H1 (cell line): ENCODE results near the gene DHRS2. TPM values are rescaled to one million over a fixed set of nuclear protein-coding genes. Genes with fewer than 3 reads are reported as not detected.

Source experiments
- CTCF ChIA-PET: fragments of 300-600 bp; sonication (Branson Sonifier 250); formaldehyde crosslinking; loops from one replicate; lab custom pipeline; 2021; ENCODE audit not compliant: partially characterized antibody; lab: Charles Lee
- POLR2A ChIA-PET: fragments of 300-600 bp; sonication (Branson Sonifier 250); formaldehyde crosslinking; loops from one replicate; lab custom pipeline; 2021; ENCODE audit warnings: inconsistent platforms; ENCODE audit not compliant: partially characterized antibody; lab: Charles Lee
- DNase-seq, 2 experiments: peaks; one replicate each; pipeline versions ENCODE4 v3.0.0 to v3.0.0-alpha.2; 2010 to 2022; ENCODE audit warnings: low spot score in 2 of 2, low read depth in 1 of 2, mixed read lengths in 1 of 2
- FAIRE-seq: peaks from 2 replicates; lab custom pipeline; 2011; peaks lifted over from hg19 to GRCh38; lab: Jason Lieb, UNC
- H2AFZ ChIP-seq: 2 replicates; pipeline ENCODE4 v1.8.1; 2012; ENCODE audit warnings: low read length, inconsistent platforms
- H2AK5ac ChIP-seq: 2 replicates; pipeline ENCODE4 v1.6.1; 2013; ENCODE audit warnings: low read depth, low read length
- H2BK120ac ChIP-seq: replicated peaks from 2 replicates; pipeline ENCODE3; 2013; ENCODE audit warnings: low read depth, low read length, inconsistent platforms
- H2BK12ac ChIP-seq: 2 replicates; pipeline ENCODE4 v1.6.1; 2013; ENCODE audit warnings: low read depth, low read length
- H2BK15ac ChIP-seq: 2 replicates; pipeline ENCODE4 v1.6.1; 2013; ENCODE audit warnings: low read length
- H2BK20ac ChIP-seq: 2 replicates; pipeline ENCODE4 v1.6.1; 2013; ENCODE audit warnings: low read length
- H2BK5ac ChIP-seq: 2 replicates; pipeline ENCODE4 v1.6.1; 2013; ENCODE audit warnings: low read depth, low read length
- H3K14ac ChIP-seq: 2 replicates; pipeline ENCODE4 v1.6.1; 2013; ENCODE audit warnings: inconsistent platforms; ENCODE audit not compliant: insufficient read length
- H3K18ac ChIP-seq: 2 replicates; pipeline ENCODE4 v1.6.1; 2013; ENCODE audit warnings: low read length; ENCODE audit errors: extremely low read depth
- H3K23ac ChIP-seq: 2 replicates; pipeline ENCODE4 v1.6.1; 2013; ENCODE audit warnings: inconsistent platforms; ENCODE audit not compliant: insufficient read length
- H3K23me2 ChIP-seq: 2 replicates; pipeline ENCODE4 v1.6.1; 2013; ENCODE audit warnings: low read depth, low read length
- H3K27ac ChIP-seq: 2 replicates; pipeline ENCODE4 v1.6.1; 2011; ENCODE audit warnings: low read depth, low read length, inconsistent platforms
- H3K27me3 ChIP-seq, 4 experiments: replicated peaks in 1 of 4; 1 replicate in 1 of 4; 2 replicates in 3 of 4; pipeline versions ENCODE4 v1.6.1 to v1.8.1; 2011 to 2013; ENCODE audit warnings: low read length in 3 of 4, mild to moderate bottlenecking in 3 of 4, inconsistent platforms in 2 of 4, mixed read lengths in 2 of 4, moderate library complexity in 1 of 4; ENCODE audit not compliant: control insufficient read depth in 3 of 4, insufficient read depth in 3 of 4; ENCODE audit errors: extremely low read depth in 1 of 4
- H3K36me3 ChIP-seq, 4 experiments: 2 replicates each; pipeline versions ENCODE4 v1.6.1 to v1.8.1; 2011 to 2013; ENCODE audit warnings: mild to moderate bottlenecking in 4 of 4, low read length in 3 of 4, moderate library complexity in 2 of 4, control low read depth in 1 of 4, inconsistent platforms in 1 of 4; ENCODE audit not compliant: insufficient read depth in 4 of 4, control insufficient read depth in 2 of 4
- H3K4ac ChIP-seq: replicated peaks from 2 replicates; pipeline ENCODE3; 2013; ENCODE audit warnings: low read length, low read depth, mixed read lengths, inconsistent platforms; ENCODE audit not compliant: insufficient read length
- H3K4me1 ChIP-seq, 4 experiments: replicated peaks in 1 of 4; 1 replicate in 1 of 4; 2 replicates in 3 of 4; pipeline versions ENCODE4 v1.6.1 to v1.8.1; 2011 to 2013; ENCODE audit warnings: low read length in 3 of 4, inconsistent platforms in 2 of 4, mixed read lengths in 1 of 4; ENCODE audit not compliant: insufficient read depth in 4 of 4, control insufficient read depth in 3 of 4
- H3K4me2 ChIP-seq, 2 experiments: 2 replicates each; pipeline versions ENCODE4 v1.6.1 to v1.8.1; 2011 to 2013; ENCODE audit warnings: low read depth in 2 of 2, low read length in 2 of 2, control low read depth in 1 of 2, inconsistent platforms in 1 of 2, mild to moderate bottlenecking in 1 of 2; ENCODE audit not compliant: insufficient read depth in 1 of 2
- H3K4me3 ChIP-seq, 4 experiments: fragments of 200-600, 300-600 bp in 1 of 4; sonication (generic), shearing (Covaris generic), sonication (Bioruptor Twin) in 1 of 4; 2 replicates each; pipeline versions ENCODE4 v1.5.1 to v1.8.1; 2011 to 2016; ENCODE audit warnings: low read length in 4 of 4, low read depth in 3 of 4, control low read depth in 2 of 4, inconsistent platforms in 2 of 4, mild to moderate bottlenecking in 2 of 4, mixed read lengths in 1 of 4, moderate library complexity in 1 of 4; ENCODE audit not compliant: insufficient read depth in 2 of 4; ENCODE audit errors: extremely low read depth in 1 of 4
- H3K56ac ChIP-seq: replicated peaks from 2 replicates; pipeline ENCODE3; 2013; ENCODE audit warnings: low read depth, mild to moderate bottlenecking, mixed read lengths, low read length, inconsistent platforms; ENCODE audit not compliant: insufficient read length
- H3K79me1 ChIP-seq: 2 replicates; pipeline ENCODE4 v1.6.1; 2013; ENCODE audit warnings: low read depth, low read length, control low read depth
- H3K79me2 ChIP-seq, 2 experiments: 2 replicates each; pipeline versions ENCODE4 v1.6.1 to v1.8.1; 2012 to 2013; ENCODE audit warnings: low read length in 2 of 2, mild to moderate bottlenecking in 2 of 2, inconsistent platforms in 1 of 2; ENCODE audit not compliant: insufficient read depth in 2 of 2, control insufficient read depth in 1 of 2
- H3K9ac ChIP-seq, 4 experiments: replicated peaks in 1 of 4; 1 replicate in 1 of 4; 2 replicates in 3 of 4; pipeline versions ENCODE4 v1.6.1 to v1.8.1; 2011 to 2013; ENCODE audit warnings: low read depth in 3 of 4, low read length in 3 of 4, control low read depth in 2 of 4, mild to moderate bottlenecking in 2 of 4, moderate library complexity in 2 of 4, inconsistent platforms in 1 of 4; ENCODE audit errors: extremely low read depth in 1 of 4
- H3K9me3 ChIP-seq, 2 experiments: 2 replicates each; pipeline versions ENCODE4 v1.6.1 to v1.8.1; 2012 to 2013; ENCODE audit warnings: mild to moderate bottlenecking in 2 of 2, moderate library complexity in 2 of 2, control low read depth in 1 of 2, inconsistent platforms in 1 of 2, low read depth in 1 of 2, low read length in 1 of 2, mixed read lengths in 1 of 2; ENCODE audit not compliant: insufficient read depth in 2 of 2
- H4K20me1 ChIP-seq, 2 experiments: replicated peaks in 1 of 2; 2 replicates each; pipeline versions ENCODE3 to v1.8.1; 2011 to 2013; ENCODE audit warnings: inconsistent platforms in 2 of 2, low read length in 2 of 2, mild to moderate bottlenecking in 1 of 2; ENCODE audit not compliant: insufficient read depth in 2 of 2, control insufficient read depth in 1 of 2
- H4K5ac ChIP-seq: 2 replicates; pipeline ENCODE4 v1.6.1; 2013; ENCODE audit warnings: low read length, low read depth, mixed read lengths, inconsistent platforms; ENCODE audit not compliant: insufficient read length
- H4K8ac ChIP-seq: 2 replicates; pipeline ENCODE4 v1.8.0; 2013; ENCODE audit warnings: mild to moderate bottlenecking, moderate library complexity, low read length, inconsistent platforms; ENCODE audit not compliant: insufficient read depth; ENCODE audit errors: extremely low read depth
- H4K91ac ChIP-seq: replicated peaks from 2 replicates; pipeline ENCODE3; 2013; ENCODE audit warnings: low read length, mixed read lengths, inconsistent platforms; ENCODE audit not compliant: insufficient read length
- CHD2 ChIP-seq: IDR thresholded peaks from 2 replicates; pipeline ENCODE4 v1.6.1; 2012; ENCODE audit warnings: low read length, improper control_type of control experiment
- EGR1 ChIP-seq: IDR thresholded peaks from 2 replicates; pipeline ENCODE4 v1.6.1; 2011; ENCODE audit warnings: low read depth, low read length, borderline replicate concordance
- EP300 ChIP-seq, 2 experiments: IDR thresholded peaks; 1 replicate in 1 of 2; 2 replicates in 1 of 2; pipeline ENCODE4 v1.6.1; 2011 to 2012; ENCODE audit warnings: low read depth in 2 of 2, low read length in 2 of 2, mild to moderate bottlenecking in 2 of 2, borderline replicate concordance in 1 of 2, inconsistent platforms in 1 of 2, moderate library complexity in 1 of 2
- HDAC2 ChIP-seq, 2 experiments: fragments of 300-600 bp in 1 of 2; sonication (generic) in 1 of 2; IDR thresholded peaks; 2 replicates each; pipeline ENCODE4 v1.6.1; 2011 to 2012; ENCODE audit warnings: low read depth in 2 of 2, low read length in 2 of 2, mild to moderate bottlenecking in 2 of 2, moderate library complexity in 2 of 2, borderline replicate concordance in 1 of 2, inconsistent platforms in 1 of 2
- PHF8 ChIP-seq: fragments of 200-600 bp; sonication (generic); conservative IDR thresholded peaks from 2 replicates; pipeline ENCODE4 v1.7.1; 2012; ENCODE audit warnings: low read depth, mild to moderate bottlenecking, inconsistent platforms, low read length, moderate library complexity
- TCF12 ChIP-seq: IDR thresholded peaks from 2 replicates; pipeline ENCODE4 v1.6.1; 2011; ENCODE audit warnings: low read depth, mild to moderate bottlenecking, low read length
- YY1 ChIP-seq: IDR thresholded peaks from 2 replicates; pipeline ENCODE4 v1.6.1; 2011; ENCODE audit warnings: low read depth, mild to moderate bottlenecking, low read length
- WGBS, 2 experiments: shearing (Covaris generic) in 1 of 2; methylation state at CpG; one replicate each; pipeline versions ENCODE4 v1.1.6 to v1.1.7; 2013 to 2015; ENCODE audit warnings: low lambda C conversion rate in 2 of 2, mixed read lengths in 2 of 2, inconsistent platforms in 1 of 2, low coverage in 1 of 2, missing lambda C conversion rate in 1 of 2; ENCODE audit not compliant: insufficient replicate concordance in 2 of 2, insufficient coverage in 1 of 2, insufficient read length in 1 of 2; ENCODE audit errors: extremely low coverage in 1 of 2, missing lambda C conversion rate in 1 of 2; 5-methylcytosine and 5-hydroxymethylcytosine counted together
- polyA plus RNA-seq, 7 experiments: library from polyadenylated mRNA; depleted of rRNA in 3 of 7; stranded (reverse) in 5 of 7; unstranded in 2 of 7; fragments of >200 nt in 5 of 7; fragments of 200-250 nt in 2 of 7; gene quantifications; 1 replicate in 5 of 7; 2 replicates in 1 of 7; 4 replicates in 1 of 7; pipeline versions ENCODE4 v1.2.1 to v1.2.3, GENCODE V29; 2011 to 2013; ENCODE audit warnings: missing spikeins in 2 of 7, mixed read lengths in 2 of 7
- total RNA-seq: library from RNA; stranded (reverse); fragmentation: NEBNext Ultra II Directional; extraction: Animal tissue kit (Norgen Biotek cat#: 25700); gene quantifications from 2 replicates; pipeline ENCODE4 v1.2.1, GENCODE V29; 2021
- TF ChIP-seq, protein P1 (sequence below): IDR thresholded peaks from 2 replicates; pipeline ENCODE4 v1.6.1; 2012; ENCODE audit warnings: inconsistent platforms

Gene DHRS2
- total and polyA plus RNA-seq, 2 of the 8 experiments (the other 6 are each of a cell fraction or from before 2014, with no cell fraction given): 1.1 to 3.5 TPM

DNA sequence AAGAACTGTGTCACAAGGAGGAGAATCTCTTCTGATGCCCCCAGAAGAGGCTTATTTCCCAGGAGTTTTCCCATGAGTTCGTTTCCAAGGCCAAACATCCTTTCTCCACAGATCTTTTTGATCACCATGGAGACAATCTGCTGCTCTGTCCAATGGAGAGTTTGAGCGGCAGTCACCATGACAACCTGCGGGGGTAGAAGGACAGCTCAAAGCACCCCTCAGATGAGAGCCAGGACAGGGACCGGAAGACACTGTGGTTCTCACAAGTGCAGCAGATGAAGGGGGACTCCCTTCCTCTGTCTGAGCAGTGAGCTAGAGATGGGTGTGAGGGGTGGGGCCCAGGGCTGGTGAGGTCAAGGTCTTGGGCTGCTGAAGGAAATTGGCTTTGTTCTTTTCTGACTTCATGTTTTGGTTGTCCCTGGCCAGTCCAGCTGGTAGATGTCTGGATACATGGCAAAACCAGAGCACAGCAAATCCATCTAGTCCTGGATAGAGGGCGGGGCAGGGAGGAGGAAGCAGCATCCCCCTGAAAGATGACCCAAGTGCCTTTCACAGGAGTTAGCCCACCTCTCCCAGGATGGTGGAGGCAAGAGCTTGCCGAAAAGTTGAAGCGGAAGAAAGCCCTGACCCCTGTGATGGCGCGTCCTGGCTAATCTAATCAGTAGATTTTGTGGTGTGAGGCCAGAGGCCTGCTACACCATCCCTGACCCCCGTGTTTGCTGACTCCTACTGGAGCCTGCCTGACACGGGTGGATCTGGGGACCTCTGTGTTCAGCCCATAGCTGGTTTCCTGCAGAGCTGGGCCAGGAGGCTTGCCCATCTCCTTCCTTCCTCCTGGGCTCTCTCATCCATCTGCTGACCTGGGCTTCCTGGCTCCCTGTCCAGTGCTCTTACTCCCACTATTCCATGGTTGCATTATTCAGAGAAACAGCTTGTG is 24.4 kb downstream of the DHRS2 start:
- CTCF ChIA-PET: interaction anchor here (0.9 to 6.2 kb wide), 2 partner anchors 28 to 33 kb away, joined by 4 to 49 read pairs; no protein-coding TSS in a partner anchor
- no peak overlapping the region for H3K4me2 ChIP-seq
- TF ChIP-seq EP300 (IDR thresholded peaks at IDR 0.05; ENCODE audit: borderline replicate concordance in 1 of 2, low read depth in 2 of 2, low read length in 2 of 2) (no peak), CHD2 (no peak), EGR1 (no peak), HDAC2 (IDR thresholded peaks at IDR 0.05; ENCODE audit: borderline replicate concordance in 1 of 2, low read depth in 2 of 2, low read length in 2 of 2) (no peak), YY1 (no peak), PHF8 (no peak), TCF12 (no peak)
- TF ChIP-seq, protein P1, sequence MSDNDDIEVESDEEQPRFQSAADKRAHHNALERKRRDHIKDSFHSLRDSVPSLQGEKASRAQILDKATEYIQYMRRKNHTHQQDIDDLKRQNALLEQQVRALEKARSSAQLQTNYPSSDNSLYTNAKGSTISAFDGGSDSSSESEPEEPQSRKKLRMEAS: no peak

More for the DNA sequence above, 24.4 kb downstream of the DHRS2 start:
- no peak overlapping the region for H3K18ac ChIP-seq
- H3K56ac ChIP-seq: no peak overlapping the region
- no peak overlapping the region for H2BK20ac ChIP-seq
- no peak overlapping the region for H2AK5ac ChIP-seq
- H3K36me3 ChIP-seq: no peaks in the 10 kb centered on the region
- no peak overlapping the region for H3K27ac ChIP-seq
- no peaks in the 10 kb centered on the region for H3K27me3 ChIP-seq
- H4K20me1 ChIP-seq: no peaks in the 10 kb centered on the region
- no peak overlapping the region for H4K8ac ChIP-seq
- H2AFZ ChIP-seq: no peak overlapping the region
- no peak overlapping the region for H4K5ac ChIP-seq
- DNase-seq (no peak), FAIRE-seq (no peak)
- no peak overlapping the region for H3K4me3 ChIP-seq
- WGBS, 2 experiments: 90% methylated on average over 10 of the region's 11 CpGs; no CpG with 5 or more reads in 1 of the 2 experiments
- POLR2A ChIA-PET: no interaction called here
- no peaks in the 10 kb centered on the region for H3K79me2 ChIP-seq
- no peaks in the 10 kb centered on the region for H3K4me1 ChIP-seq
- H3K14ac ChIP-seq: no peak overlapping the region
- H3K9me3 ChIP-seq: no peaks in the 10 kb centered on the region
- H3K9ac ChIP-seq: no peak overlapping the region; a peak in 1 of 7 replicates
- H3K23ac ChIP-seq: no peak overlapping the region
- 0 out of 2 replicates have a peak overlapping the region, but pooled peaks have one; percentile 10 for H2BK12ac ChIP-seq
- H4K91ac ChIP-seq: no peak overlapping the region
- H2BK5ac ChIP-seq: no peak overlapping the region
- no peak overlapping the region for H2BK120ac ChIP-seq
- no peak overlapping the region for H3K4ac ChIP-seq
- H2BK15ac ChIP-seq: no peak overlapping the region
- H3K79me1 ChIP-seq: no peaks in the 10 kb centered on the region
- H3K23me2 ChIP-seq: no peaks in the 10 kb centered on the region; the same call in 1 of the 2 replicates
